ENCODE data around the gene C11orf98.

Gene C11orf98

DNA sequence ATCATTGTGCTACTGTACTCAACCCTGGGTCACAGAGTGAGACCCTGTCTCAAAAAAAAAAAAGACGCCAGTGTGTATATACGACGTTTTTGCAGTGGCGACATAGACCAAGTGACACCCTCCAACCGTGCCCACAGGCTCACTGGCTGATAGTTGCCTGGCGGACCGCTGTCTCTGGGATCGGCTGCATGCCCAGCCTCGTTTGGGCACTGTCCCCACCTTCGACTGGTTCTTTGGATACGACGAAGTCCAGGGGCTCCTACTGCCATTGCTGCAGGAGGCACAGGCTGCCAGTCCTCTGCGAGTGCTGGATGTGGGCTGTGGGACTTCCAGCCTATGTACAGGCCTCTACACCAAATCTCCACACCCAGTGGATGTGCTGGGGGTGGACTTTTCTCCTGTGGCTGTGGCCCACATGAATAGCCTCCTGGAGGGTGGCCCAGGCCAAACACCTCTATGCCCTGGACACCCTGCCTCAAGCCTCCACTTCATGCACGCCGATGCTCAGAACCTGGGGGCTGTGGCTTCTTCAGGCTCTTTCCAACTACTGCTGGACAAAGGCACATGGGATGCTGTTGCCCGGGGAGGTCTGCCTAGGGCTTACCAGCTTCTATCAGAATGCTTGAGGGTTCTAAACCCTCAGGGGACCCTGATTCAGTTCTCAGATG is 1.4 kb upstream of the C11orf98 start:
- ATAC-seq: no peak
- TF ChIP-seq ZC3H10 (CRISPR knock-in tag; IDR thresholded peaks at IDR 0.05) (no peak), ZNF70 (CRISPR knock-in tag; IDR thresholded peaks at IDR 0.05) (no peak), ARNTL (CRISPR knock-in tag; IDR thresholded peaks at IDR 0.05; ENCODE audit: borderline replicate concordance, low read depth) (no peak), CSDC2 (CRISPR knock-in tag; IDR thresholded peaks at IDR 0.05) (no peak), SNAI2 (CRISPR knock-in tag; IDR thresholded peaks at IDR 0.05) (no peak), BACH2 (CRISPR knock-in tag; IDR thresholded peaks at IDR 0.05; ENCODE audit: borderline replicate concordance) (no peak), ISL1 (CRISPR knock-in tag; IDR thresholded peaks at IDR 0.05) (no peak), TCF4 (CRISPR knock-in tag; IDR thresholded peaks at IDR 0.05; ENCODE audit: borderline replicate concordance) (no peak), OSR1 (CRISPR knock-in tag; IDR thresholded peaks at IDR 0.05) (no peak), PPARA (CRISPR knock-in tag; IDR thresholded peaks at IDR 0.05; ENCODE audit: borderline replicate concordance) (no peak), ZFP30 (CRISPR knock-in tag; IDR thresholded peaks at IDR 0.05) (no peak), GLIS3 (CRISPR knock-in tag; IDR thresholded peaks at IDR 0.05) (no peak), TOX (CRISPR knock-in tag; IDR thresholded peaks at IDR 0.05; ENCODE audit: borderline replicate concordance) (no peak)
- TF ChIP-seq, protein P1, sequence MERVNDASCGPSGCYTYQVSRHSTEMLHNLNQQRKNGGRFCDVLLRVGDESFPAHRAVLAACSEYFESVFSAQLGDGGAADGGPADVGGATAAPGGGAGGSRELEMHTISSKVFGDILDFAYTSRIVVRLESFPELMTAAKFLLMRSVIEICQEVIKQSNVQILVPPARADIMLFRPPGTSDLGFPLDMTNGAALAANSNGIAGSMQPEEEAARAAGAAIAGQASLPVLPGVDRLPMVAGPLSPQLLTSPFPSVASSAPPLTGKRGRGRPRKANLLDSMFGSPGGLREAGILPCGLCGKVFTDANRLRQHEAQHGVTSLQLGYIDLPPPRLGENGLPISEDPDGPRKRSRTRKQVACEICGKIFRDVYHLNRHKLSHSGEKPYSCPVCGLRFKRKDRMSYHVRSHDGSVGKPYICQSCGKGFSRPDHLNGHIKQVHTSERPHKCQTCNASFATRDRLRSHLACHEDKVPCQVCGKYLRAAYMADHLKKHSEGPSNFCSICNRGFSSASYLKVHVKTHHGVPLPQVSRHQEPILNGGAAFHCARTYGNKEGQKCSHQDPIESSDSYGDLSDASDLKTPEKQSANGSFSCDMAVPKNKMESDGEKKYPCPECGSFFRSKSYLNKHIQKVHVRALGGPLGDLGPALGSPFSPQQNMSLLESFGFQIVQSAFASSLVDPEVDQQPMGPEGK (CRISPR knock-in tag; IDR thresholded peaks at IDR 0.05; ENCODE audit: borderline replicate concordance): no peak
- TF ChIP-seq, protein P2, sequence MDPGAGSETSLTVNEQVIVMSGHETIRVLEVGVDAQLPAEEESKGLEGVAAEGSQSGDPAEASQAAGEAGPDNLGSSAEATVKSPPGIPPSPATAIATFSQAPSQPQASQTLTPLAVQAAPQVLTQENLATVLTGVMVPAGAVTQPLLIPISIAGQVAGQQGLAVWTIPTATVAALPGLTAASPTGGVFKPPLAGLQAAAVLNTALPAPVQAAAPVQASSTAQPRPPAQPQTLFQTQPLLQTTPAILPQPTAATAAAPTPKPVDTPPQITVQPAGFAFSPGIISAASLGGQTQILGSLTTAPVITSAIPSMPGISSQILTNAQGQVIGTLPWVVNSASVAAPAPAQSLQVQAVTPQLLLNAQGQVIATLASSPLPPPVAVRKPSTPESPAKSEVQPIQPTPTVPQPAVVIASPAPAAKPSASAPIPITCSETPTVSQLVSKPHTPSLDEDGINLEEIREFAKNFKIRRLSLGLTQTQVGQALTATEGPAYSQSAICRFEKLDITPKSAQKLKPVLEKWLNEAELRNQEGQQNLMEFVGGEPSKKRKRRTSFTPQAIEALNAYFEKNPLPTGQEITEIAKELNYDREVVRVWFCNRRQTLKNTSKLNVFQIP (CRISPR knock-in tag; IDR thresholded peaks at IDR 0.05; ENCODE audit: borderline replicate concordance, low read depth): no peak
- TF ChIP-seq, protein P3, sequence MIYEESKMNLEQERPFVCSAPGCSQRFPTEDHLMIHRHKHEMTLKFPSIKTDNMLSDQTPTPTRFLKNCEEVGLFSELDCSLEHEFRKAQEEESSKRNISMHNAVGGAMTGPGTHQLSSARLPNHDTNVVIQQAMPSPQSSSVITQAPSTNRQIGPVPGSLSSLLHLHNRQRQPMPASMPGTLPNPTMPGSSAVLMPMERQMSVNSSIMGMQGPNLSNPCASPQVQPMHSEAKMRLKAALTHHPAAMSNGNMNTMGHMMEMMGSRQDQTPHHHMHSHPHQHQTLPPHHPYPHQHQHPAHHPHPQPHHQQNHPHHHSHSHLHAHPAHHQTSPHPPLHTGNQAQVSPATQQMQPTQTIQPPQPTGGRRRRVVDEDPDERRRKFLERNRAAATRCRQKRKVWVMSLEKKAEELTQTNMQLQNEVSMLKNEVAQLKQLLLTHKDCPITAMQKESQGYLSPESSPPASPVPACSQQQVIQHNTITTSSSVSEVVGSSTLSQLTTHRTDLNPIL (CRISPR knock-in tag; IDR thresholded peaks at IDR 0.05; ENCODE audit: low read depth): no peak
- TF ChIP-seq, protein P4, sequence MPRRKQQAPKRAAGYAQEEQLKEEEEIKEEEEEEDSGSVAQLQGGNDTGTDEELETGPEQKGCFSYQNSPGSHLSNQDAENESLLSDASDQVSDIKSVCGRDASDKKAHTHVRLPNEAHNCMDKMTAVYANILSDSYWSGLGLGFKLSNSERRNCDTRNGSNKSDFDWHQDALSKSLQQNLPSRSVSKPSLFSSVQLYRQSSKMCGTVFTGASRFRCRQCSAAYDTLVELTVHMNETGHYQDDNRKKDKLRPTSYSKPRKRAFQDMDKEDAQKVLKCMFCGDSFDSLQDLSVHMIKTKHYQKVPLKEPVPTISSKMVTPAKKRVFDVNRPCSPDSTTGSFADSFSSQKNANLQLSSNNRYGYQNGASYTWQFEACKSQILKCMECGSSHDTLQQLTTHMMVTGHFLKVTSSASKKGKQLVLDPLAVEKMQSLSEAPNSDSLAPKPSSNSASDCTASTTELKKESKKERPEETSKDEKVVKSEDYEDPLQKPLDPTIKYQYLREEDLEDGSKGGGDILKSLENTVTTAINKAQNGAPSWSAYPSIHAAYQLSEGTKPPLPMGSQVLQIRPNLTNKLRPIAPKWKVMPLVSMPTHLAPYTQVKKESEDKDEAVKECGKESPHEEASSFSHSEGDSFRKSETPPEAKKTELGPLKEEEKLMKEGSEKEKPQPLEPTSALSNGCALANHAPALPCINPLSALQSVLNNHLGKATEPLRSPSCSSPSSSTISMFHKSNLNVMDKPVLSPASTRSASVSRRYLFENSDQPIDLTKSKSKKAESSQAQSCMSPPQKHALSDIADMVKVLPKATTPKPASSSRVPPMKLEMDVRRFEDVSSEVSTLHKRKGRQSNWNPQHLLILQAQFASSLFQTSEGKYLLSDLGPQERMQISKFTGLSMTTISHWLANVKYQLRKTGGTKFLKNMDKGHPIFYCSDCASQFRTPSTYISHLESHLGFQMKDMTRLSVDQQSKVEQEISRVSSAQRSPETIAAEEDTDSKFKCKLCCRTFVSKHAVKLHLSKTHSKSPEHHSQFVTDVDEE (CRISPR knock-in tag; IDR thresholded peaks at IDR 0.05): no peak

DNA sequence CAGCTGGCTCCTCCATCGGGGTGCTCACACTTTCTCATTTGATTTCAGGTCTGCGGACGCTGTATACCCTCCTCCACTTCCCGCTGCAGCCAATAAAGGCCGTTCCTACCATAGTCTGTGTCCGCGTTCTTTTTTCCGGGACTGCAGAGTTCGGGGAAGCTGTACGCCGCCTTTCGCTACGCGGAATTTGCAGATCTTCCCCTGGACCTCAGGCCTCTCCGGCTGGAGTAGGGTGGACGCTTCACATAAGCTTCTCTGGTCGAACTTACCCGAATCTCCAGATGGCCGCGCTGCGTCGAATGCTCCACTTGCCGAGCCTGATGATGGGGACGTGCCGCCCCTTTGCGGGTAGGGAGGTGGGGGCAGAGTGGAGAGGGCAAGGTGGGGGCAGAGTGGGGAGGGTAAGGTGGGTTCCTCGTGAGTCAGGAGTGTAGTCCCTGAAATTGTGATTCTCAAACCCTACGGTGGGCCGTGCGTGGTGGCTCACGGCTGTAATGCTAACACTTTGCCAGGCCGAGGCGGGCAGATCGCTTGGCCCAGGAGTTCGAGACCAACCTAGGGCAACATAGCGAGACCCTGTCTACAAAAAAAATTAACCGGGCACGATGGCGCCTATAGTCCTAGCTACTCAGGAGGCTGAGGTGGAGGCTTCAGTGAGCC is 719 bp upstream of the C11orf98 start:
- no peak for TF ChIP-seq BACH2 (CRISPR knock-in tag; IDR thresholded peaks at IDR 0.05; ENCODE audit: borderline replicate concordance)
- TF ChIP-seq, protein P5, sequence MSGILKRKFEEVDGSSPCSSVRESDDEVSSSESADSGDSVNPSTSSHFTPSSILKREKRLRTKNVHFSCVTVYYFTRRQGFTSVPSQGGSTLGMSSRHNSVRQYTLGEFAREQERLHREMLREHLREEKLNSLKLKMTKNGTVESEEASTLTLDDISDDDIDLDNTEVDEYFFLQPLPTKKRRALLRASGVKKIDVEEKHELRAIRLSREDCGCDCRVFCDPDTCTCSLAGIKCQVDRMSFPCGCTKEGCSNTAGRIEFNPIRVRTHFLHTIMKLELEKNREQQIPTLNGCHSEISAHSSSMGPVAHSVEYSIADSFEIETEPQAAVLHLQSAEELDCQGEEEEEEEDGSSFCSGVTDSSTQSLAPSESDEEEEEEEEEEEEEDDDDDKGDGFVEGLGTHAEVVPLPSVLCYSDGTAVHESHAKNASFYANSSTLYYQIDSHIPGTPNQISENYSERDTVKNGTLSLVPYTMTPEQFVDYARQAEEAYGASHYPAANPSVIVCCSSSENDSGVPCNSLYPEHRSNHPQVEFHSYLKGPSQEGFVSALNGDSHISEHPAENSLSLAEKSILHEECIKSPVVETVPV (CRISPR knock-in tag; IDR thresholded peaks at IDR 0.05): no peak
- TF ChIP-seq ISL1 (CRISPR knock-in tag; IDR thresholded peaks at IDR 0.05): no peak
- 0 out of 2 replicates have a peak, but pooled peaks have one; percentile 17 for TF ChIP-seq ZFP3 (CRISPR knock-in tag; IDR thresholded peaks at IDR 0.05)
- ATAC-seq: peak; percentile 45

DNA sequence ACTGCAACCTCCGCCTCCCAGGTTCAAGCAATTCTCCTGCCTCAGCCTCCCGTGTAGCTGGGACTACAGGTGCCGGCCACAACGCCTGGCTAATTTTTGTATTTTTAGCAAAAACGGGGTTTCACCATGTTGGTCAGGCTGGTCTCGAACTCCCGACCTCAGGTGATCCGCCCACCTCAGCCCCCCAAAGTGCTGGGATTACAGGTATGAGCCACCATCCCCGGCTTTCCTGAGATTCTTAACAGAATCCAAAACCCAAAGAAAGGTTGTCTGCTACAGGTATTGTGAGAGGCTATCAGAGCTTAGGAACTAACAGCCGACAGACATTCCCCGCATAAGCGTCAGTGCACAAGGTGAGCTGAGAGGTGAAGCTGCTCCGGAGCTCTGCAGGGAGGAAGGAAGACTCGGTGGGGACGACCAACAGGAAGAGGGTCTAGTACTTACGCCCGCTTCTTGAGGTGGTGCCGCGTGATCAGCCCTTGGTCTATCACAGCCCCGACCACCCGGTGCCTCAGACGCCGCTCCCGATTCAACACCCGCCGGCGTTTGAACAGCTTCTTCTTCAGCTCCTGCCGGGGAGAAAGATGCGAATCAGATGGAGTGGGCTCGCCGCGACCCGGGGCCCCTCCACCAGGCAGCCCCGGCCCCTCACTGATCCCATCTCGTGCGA is 470 bp downstream of the C11orf98 start:
- peak; percentile 65 for ATAC-seq
- TF ChIP-seq, protein P2 (CRISPR knock-in tag; IDR thresholded peaks at IDR 0.05; ENCODE audit: borderline replicate concordance, low read depth): no peak
- TF ChIP-seq, protein P5 (CRISPR knock-in tag; IDR thresholded peaks at IDR 0.05): no peak
- TF ChIP-seq, protein P4 (CRISPR knock-in tag; IDR thresholded peaks at IDR 0.05): no peak
- no peak for TF ChIP-seq RARB (CRISPR knock-in tag; IDR thresholded peaks at IDR 0.05)
